ENCODE results near the gene KSR1.

DNA sequence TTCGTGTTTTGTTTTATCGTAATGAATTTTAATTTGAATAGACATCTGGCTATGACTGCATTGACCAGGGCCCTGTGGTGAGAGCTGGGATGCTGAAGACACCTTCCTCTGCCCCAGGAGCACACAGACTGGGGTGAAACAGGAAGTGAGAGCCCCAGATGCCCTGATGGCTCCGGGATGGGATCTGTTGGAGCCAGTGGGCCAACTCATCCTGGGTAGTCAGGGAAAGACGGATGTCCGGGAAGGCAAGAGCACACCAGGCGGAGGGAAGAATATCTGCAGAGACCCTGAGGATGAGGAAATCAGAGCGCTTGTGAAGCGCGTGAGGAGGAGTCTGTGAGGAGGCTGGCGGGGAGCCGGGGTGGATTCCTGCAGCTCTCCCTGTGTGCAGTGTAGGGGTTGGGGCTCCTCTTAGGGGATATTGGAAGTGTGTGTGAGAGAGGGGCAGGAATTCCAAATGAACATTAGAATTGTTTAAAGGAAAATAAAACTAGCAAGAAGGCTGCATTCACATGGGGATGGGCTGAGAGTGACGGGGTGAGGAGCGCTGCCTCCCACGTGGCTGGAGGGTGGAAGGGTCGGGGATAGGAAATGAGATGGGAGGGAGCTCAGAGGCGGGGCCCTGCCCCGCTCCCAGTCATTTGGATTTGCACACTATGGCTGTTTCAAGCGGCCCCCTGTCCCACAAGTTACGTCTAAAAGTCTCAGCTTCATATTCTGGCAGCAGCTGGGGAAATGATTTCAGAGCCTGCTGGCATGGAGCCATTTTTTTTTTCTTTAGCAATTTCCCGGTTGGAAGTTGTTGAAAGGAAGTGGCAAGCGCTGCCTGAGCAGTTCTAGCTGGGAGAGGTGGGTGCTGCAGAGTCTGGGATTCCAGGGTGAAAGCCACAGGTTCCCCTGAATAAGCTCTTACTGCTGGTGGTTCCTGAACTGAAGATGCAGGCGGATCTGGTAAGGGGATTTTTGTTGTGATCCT, 103.5 kb downstream of the KSR1 start:
- TF ChIP-seq, protein P1, sequence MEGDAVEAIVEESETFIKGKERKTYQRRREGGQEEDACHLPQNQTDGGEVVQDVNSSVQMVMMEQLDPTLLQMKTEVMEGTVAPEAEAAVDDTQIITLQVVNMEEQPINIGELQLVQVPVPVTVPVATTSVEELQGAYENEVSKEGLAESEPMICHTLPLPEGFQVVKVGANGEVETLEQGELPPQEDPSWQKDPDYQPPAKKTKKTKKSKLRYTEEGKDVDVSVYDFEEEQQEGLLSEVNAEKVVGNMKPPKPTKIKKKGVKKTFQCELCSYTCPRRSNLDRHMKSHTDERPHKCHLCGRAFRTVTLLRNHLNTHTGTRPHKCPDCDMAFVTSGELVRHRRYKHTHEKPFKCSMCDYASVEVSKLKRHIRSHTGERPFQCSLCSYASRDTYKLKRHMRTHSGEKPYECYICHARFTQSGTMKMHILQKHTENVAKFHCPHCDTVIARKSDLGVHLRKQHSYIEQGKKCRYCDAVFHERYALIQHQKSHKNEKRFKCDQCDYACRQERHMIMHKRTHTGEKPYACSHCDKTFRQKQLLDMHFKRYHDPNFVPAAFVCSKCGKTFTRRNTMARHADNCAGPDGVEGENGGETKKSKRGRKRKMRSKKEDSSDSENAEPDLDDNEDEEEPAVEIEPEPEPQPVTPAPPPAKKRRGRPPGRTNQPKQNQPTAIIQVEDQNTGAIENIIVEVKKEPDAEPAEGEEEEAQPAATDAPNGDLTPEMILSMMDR (IDR thresholded peaks at IDR 0.05) = no peak
- TF ChIP-seq SIN3A (IDR thresholded peaks at IDR 0.05; ENCODE audit: borderline replicate concordance, insufficient read depth, low read depth, low read length) (no peak), POLR2AphosphoS5 (IDR thresholded peaks at IDR 0.05; ENCODE audit: low read depth, low read length) (no peak)

Measured in Panc1 (cell line).